GM19397 (cell line): Measurements from ENCODE around the gene PRELID1.
"Not testable (repeated sequence)": the region's sequence is repeated elsewhere in the genome, so short reads cannot be mapped to it uniquely, and the experiment has no call there.

ENCODE experiments used
- ATAC-seq: cut with Tn5 transposase; IDR thresholded peaks from one replicate; pipeline ENCODE4 v1.9.1; 2021; ENCODE audit warnings: mild to moderate bottlenecking, moderate library complexity; ENCODE audit not compliant: unreplicated experiment

The PRELID1 gene

GRCh38 chr5:177297922-177298321 is 5.7 kb upstream of the PRELID1 start:
- ATAC-seq, result no peak

GRCh38 chr5:177299697-177300096 is 3.9 kb upstream of the PRELID1 start:
- no peak for ATAC-seq

GRCh38 chr5:177300236-177300880 is 3.2 kb upstream of the PRELID1 start:
- no peak for ATAC-seq

GRCh38 chr5:177300951-177301350 is 2.6 kb upstream of the PRELID1 start:
- no peak for ATAC-seq

GRCh38 chr5:177301503-177302165 is 2.0 kb upstream of the PRELID1 start:
- no peak for ATAC-seq

- no peak for ATAC-seq
Measured at GRCh38 chr5:177302354-177303110, 1.1 kb upstream of the PRELID1 start.

GRCh38 chr5:177303925-177304391 is 359 bp downstream of the PRELID1 start:
- ATAC-seq, result peak; percentile 2

- no peak for ATAC-seq
Measured at GRCh38 chr5:177304392-177305119, 957 bp downstream of the PRELID1 start.

GRCh38 chr5:177306103-177306640 is 2.6 kb downstream of the PRELID1 start:
- ATAC-seq, result not testable (repeated sequence)

- ATAC-seq, result no peak
Measured at GRCh38 chr5:177306674-177307543, 3.3 kb downstream of the PRELID1 start.

- ATAC-seq, result no peak
Measured at GRCh38 chr5:177307544-177308363, 4.2 kb downstream of the PRELID1 start.

- no peak for ATAC-seq
Measured at GRCh38 chr5:177308740-177309139, 5.1 kb downstream of the PRELID1 start.

- ATAC-seq, result no peak
Measured at GRCh38 chr5:177309351-177310191, 6.0 kb downstream of the PRELID1 start.

GRCh38 chr5:177310332-177310731 is 6.7 kb downstream of the PRELID1 start:
- no peak for ATAC-seq

- ATAC-seq, result no peak
Measured at GRCh38 chr5:177310757-177311391, 7.3 kb downstream of the PRELID1 start.

- ATAC-seq, result peak; percentile 3
Measured at GRCh38 chr5:177311392-177311722, 7.8 kb downstream of the PRELID1 start.

- ATAC-seq, result peak; percentile 75
Measured at GRCh38 chr5:177311723-177312648, 8.4 kb downstream of the PRELID1 start, which contains the start of gene MXD3. Gene MXD3, minus strand, starts transcription at chr5:177311898. Its CDS starts 68 bp downstream, at chr5:177311830.
